COLO829 (cell line): ENCODE data around the gene LRRC72.
"Not testable (repeated sequence)": the region's sequence is repeated elsewhere in the genome, so short reads cannot be mapped to it uniquely, and the experiment has no call there.

Experiments
- DNase-seq: peaks from one replicate; pipeline ENCODE4 v3.0.0; 2012; ENCODE audit warnings: low spot score

Gene LRRC72

GRCh38 chr7:16529697-16530096 lies 3.1 kb downstream of the LRRC72 start:
- DNase-seq = no peak

- DNase-seq = no peak
These were observed 5.1 kb downstream of the LRRC72 start for GRCh38 chr7:16531707-16532106.

- no peak for DNase-seq
These were observed 5.6 kb downstream of the LRRC72 start for GRCh38 chr7:16532272-16532671.

GRCh38 chr7:16535500-16535899 lies 8.9 kb downstream of the LRRC72 start:
- DNase-seq = no peak

GRCh38 chr7:16540559-16540958 lies 13.9 kb downstream of the LRRC72 start:
- DNase-seq = not testable (repeated sequence)

- no peak for DNase-seq
These were observed 15.8 kb downstream of the LRRC72 start for GRCh38 chr7:16542401-16542800.

GRCh38 chr7:16543456-16543855 lies 16.8 kb downstream of the LRRC72 start:
- no peak for DNase-seq

- DNase-seq = no peak
These were observed 20.4 kb downstream of the LRRC72 start for GRCh38 chr7:16546921-16547505.

- no peak for DNase-seq
These were observed 21.8 kb downstream of the LRRC72 start for GRCh38 chr7:16548428-16548827.

GRCh38 chr7:16550671-16551070 lies 24.0 kb downstream of the LRRC72 start:
- DNase-seq = no peak

- DNase-seq = no peak
These were observed 28.1 kb downstream of the LRRC72 start for GRCh38 chr7:16554518-16555236.

- no peak for DNase-seq
These were observed 29.7 kb downstream of the LRRC72 start for GRCh38 chr7:16556359-16556758.

- DNase-seq = no peak
These were observed 32.2 kb downstream of the LRRC72 start for GRCh38 chr7:16558761-16559302.

- no peak for DNase-seq
These were observed 33.0 kb downstream of the LRRC72 start for GRCh38 chr7:16559497-16560179.

- no peak for DNase-seq
These were observed 35.3 kb downstream of the LRRC72 start for GRCh38 chr7:16561943-16562342.

- DNase-seq = no peak
These were observed 36.0 kb downstream of the LRRC72 start for GRCh38 chr7:16562456-16563220.

GRCh38 chr7:16563281-16564022 lies 36.8 kb downstream of the LRRC72 start:
- DNase-seq = no peak

- DNase-seq = no peak
These were observed 37.4 kb downstream of the LRRC72 start for GRCh38 chr7:16564023-16564380.

- DNase-seq = peak; percentile 86
These were observed 38.3 kb downstream of the LRRC72 start for GRCh38 chr7:16564909-16565426.

GRCh38 chr7:16571941-16572340 lies 45.3 kb downstream of the LRRC72 start:
- no peak for DNase-seq

GRCh38 chr7:16579216-16579615 lies 52.6 kb downstream of the LRRC72 start:
- no peak for DNase-seq
